GM18868 (cell line): Measurements from ENCODE around the gene MGRN1.

Source experiments
- ATAC-seq: cut with Tn5 transposase; IDR thresholded peaks from one replicate; pipeline ENCODE4 v1.9.1; 2021; ENCODE audit warnings: mild to moderate bottlenecking, moderate library complexity; ENCODE audit not compliant: unreplicated experiment

Gene MGRN1

GRCh38 chr16:4623593-4623992, 1.0 kb upstream of the MGRN1 start:
- no peak for ATAC-seq

GRCh38 chr16:4624827-4625559, 367 bp downstream of the MGRN1 start:
- ATAC-seq, result peak; percentile 61

- ATAC-seq, result no peak
These were observed 1.0 kb downstream of the MGRN1 start for GRCh38 chr16:4625560-4626159.

GRCh38 chr16:4626396-4626795, 1.8 kb downstream of the MGRN1 start:
- no peak for ATAC-seq

- no peak for ATAC-seq
These were observed 3.7 kb downstream of the MGRN1 start for GRCh38 chr16:4628283-4628682.

GRCh38 chr16:4631444-4631843, 6.8 kb downstream of the MGRN1 start:
- ATAC-seq, result no peak

GRCh38 chr16:4633910-4634635, 9.4 kb downstream of the MGRN1 start:
- no peak for ATAC-seq

- ATAC-seq, result no peak
These were observed 10.1 kb downstream of the MGRN1 start for GRCh38 chr16:4634768-4635167.

GRCh38 chr16:4636196-4636595, 11.6 kb downstream of the MGRN1 start:
- no peak for ATAC-seq

GRCh38 chr16:4637501-4638166, 13.0 kb downstream of the MGRN1 start:
- no peak for ATAC-seq

GRCh38 chr16:4639899-4640509, 15.4 kb downstream of the MGRN1 start:
- ATAC-seq, result no peak

GRCh38 chr16:4640572-4641305, 16.1 kb downstream of the MGRN1 start:
- ATAC-seq, result no peak

- no peak for ATAC-seq
These were observed 16.7 kb downstream of the MGRN1 start for GRCh38 chr16:4641306-4641687.

GRCh38 chr16:4641895-4642294, 17.3 kb downstream of the MGRN1 start:
- no peak for ATAC-seq

- ATAC-seq, result no peak
These were observed 22.4 kb downstream of the MGRN1 start for GRCh38 chr16:4646773-4647643.

- no peak for ATAC-seq
These were observed 23.0 kb downstream of the MGRN1 start for GRCh38 chr16:4647644-4647980.

- no peak for ATAC-seq
These were observed 24.3 kb downstream of the MGRN1 start for GRCh38 chr16:4648917-4649316.

- no peak for ATAC-seq
These were observed 25.3 kb downstream of the MGRN1 start for GRCh38 chr16:4649744-4650442.
